ENCODE data around the gene SMYD4.

DNA sequence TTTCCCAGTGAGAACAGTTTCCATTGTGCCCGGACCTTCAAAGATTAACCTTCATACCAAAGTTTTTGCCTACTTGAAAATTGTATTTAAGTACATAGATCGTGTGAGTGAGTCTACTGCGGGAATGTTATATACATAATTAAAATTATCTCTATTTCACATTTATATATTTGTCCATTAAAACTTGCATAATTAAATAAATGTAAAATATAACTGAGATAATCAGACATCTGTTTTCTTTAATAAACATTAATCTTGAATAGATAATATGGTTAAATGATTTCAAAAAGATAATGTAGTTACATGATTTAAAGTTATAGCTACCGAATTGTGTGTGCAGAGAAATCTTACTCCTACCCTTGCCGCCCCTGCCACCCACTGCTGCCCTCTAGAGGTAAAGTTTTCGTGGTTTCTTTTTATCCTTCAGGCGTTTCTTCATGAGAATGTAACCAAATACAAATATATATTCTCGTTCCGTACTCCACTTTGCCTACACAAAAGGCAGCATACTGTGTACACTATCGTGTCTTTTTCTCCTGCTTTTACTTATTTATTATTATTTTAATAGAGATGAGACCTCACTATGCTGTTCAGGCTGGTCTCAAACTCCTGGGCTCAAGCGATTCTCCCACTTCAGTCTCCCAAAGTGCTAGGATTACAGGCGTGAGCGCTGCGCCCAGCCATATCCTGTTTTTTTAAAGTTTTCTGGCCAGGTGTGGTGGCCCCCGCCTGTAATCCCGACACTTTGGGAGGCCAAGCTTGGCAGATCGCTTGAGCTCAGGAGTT, 35.7 kb upstream of the SMYD4 start:
- TF ChIP-seq, protein P1, sequence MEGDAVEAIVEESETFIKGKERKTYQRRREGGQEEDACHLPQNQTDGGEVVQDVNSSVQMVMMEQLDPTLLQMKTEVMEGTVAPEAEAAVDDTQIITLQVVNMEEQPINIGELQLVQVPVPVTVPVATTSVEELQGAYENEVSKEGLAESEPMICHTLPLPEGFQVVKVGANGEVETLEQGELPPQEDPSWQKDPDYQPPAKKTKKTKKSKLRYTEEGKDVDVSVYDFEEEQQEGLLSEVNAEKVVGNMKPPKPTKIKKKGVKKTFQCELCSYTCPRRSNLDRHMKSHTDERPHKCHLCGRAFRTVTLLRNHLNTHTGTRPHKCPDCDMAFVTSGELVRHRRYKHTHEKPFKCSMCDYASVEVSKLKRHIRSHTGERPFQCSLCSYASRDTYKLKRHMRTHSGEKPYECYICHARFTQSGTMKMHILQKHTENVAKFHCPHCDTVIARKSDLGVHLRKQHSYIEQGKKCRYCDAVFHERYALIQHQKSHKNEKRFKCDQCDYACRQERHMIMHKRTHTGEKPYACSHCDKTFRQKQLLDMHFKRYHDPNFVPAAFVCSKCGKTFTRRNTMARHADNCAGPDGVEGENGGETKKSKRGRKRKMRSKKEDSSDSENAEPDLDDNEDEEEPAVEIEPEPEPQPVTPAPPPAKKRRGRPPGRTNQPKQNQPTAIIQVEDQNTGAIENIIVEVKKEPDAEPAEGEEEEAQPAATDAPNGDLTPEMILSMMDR (conservative IDR thresholded peaks at IDR 0.05; ENCODE audit: low read depth, low read length), result peak; percentile 64
- TF ChIP-seq EZH2phosphoT487 (IDR thresholded peaks at IDR 0.05; ENCODE audit: borderline replicate concordance, low read length) (no peak), EZH2 (IDR thresholded peaks at IDR 0.05; ENCODE audit: low read length, unreplicated experiment) (no peak)

Data from PC-3 (cell line).